ENCODE results near the gene DNMT3A. TPM values are rescaled to one million over a fixed set of nuclear protein-coding genes. Genes with fewer than 3 reads are reported as not detected.
"Not testable (repeated sequence)": the region's sequence is repeated elsewhere in the genome, so short reads cannot be mapped to it uniquely, and the experiment has no call there.

The DNMT3A gene
- total RNA-seq, 4 donors from 2014 or later = 14.7 to 40.2 (median 18.3) TPM

DNA sequence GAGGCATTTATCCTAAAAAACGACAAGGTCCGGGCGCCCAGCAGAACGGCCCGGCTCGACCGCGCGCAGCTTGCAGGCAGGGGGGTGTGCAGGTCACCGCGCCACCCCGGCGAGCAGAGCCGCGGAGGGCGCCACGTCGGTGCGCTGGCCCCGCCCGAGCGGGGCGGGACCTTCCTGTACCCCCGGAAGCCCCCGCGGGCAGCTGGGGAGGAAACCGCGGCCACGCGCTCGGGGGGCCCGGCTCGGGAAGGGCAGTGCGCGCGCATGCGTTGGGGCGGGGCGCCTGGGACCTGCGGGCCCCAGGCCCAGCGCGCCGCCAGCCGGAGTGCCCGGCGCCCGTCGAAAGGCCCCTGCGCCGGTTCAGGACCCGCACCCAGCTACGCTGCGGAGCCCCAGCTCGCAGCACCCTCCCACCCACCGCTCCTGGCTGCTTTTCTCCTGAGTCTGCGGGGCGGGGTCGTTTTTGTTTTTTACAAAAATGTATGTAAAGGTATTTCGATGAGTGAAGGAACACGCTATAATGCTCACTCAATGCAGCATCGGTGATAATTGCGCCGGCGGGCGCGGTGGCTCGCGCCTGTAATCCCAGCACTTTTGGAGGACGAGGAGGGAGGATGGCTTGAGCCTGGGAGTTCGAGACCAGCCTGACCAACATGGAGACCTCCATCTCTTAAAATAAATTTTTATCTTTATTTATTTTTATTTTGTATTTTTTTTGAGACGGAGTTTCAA, 125.6 kb downstream of the DNMT3A start:
- H3K4me3 ChIP-seq = peak overlapping the region; percentile 54 to 66
- peak; percentile 82 for ATAC-seq

DNA sequence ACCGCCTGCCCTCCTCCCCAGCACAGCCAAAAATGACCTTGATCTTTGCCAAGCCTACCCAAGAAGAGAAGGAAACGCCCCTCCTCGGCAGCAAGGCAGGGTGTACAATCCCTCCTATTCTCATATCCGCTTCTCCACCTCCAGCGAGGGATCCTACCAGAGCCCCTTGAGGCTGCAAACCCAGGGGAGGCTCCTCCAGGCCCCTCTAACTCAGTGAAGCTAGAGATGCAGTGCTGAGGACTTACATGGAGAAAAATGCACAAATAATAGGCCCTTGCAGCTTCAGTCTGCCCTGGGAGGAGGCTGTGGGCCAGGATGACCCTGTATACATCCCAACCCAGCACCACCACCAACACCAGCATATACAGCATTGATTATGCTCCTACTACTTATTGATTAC, 126.5 kb downstream of the DNMT3A start:
- H3K9me3 ChIP-seq = no peaks in the 10 kb centered on the region
- TF ChIP-seq EP300 (IDR thresholded peaks at IDR 0.05) (no peak), POLR2AphosphoS5 (IDR thresholded peaks at IDR 0.05) (no peak), POLR2A (IDR thresholded peaks at IDR 0.05) (no peak)
- TF ChIP-seq, protein P1, sequence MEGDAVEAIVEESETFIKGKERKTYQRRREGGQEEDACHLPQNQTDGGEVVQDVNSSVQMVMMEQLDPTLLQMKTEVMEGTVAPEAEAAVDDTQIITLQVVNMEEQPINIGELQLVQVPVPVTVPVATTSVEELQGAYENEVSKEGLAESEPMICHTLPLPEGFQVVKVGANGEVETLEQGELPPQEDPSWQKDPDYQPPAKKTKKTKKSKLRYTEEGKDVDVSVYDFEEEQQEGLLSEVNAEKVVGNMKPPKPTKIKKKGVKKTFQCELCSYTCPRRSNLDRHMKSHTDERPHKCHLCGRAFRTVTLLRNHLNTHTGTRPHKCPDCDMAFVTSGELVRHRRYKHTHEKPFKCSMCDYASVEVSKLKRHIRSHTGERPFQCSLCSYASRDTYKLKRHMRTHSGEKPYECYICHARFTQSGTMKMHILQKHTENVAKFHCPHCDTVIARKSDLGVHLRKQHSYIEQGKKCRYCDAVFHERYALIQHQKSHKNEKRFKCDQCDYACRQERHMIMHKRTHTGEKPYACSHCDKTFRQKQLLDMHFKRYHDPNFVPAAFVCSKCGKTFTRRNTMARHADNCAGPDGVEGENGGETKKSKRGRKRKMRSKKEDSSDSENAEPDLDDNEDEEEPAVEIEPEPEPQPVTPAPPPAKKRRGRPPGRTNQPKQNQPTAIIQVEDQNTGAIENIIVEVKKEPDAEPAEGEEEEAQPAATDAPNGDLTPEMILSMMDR (IDR thresholded peaks at IDR 0.05) = no peak
- H3K27me3 ChIP-seq = no peaks in the 10 kb centered on the region
- peak overlapping the region in 3 of 4 donors; percentile 74 to 84 (median 81) for H3K27ac ChIP-seq
- no peak overlapping the region for H3K4me3 ChIP-seq
- peaks cover 0 to 6% (median 0%) of the 10 kb centered on the region in 3 donors for H3K4me1 ChIP-seq
- H3K36me3 ChIP-seq = no peaks in the 10 kb centered on the region
- WGBS, 2 donors (ENCODE audit: low coverage in 1 of 2) = 90% methylated on average over 2 of the region's 5 CpGs; no CpG with 5 or more reads in 1 of the 2 donors
- ATAC-seq = no peak

More for the DNA sequence above, 125.6 kb downstream of the DNMT3A start:
- Histone ChIP-seq H3K27me3 (no peaks in the 10 kb centered on the region), H3K9me3 (no peaks in the 10 kb centered on the region), H3K36me3 (no peaks in the 10 kb centered on the region), H3K4me1 (peaks cover 0 to 6% (median 0%) of the 10 kb centered on the region in 3 donors), H3K27ac (peak overlapping the region in 3 of 4 donors; percentile 74 to 84 (median 81))
- 0 to 4% methylated on average over 1 to 7 of the region's 71 CpGs for WGBS, 2 donors (ENCODE audit: low coverage in 1 of 2)
- no peak for TF ChIP-seq EP300 (IDR thresholded peaks at IDR 0.05)
- TF ChIP-seq POLR2A (IDR thresholded peaks at IDR 0.05) = peak in 1 of 2 donors; percentile 33

DNA sequence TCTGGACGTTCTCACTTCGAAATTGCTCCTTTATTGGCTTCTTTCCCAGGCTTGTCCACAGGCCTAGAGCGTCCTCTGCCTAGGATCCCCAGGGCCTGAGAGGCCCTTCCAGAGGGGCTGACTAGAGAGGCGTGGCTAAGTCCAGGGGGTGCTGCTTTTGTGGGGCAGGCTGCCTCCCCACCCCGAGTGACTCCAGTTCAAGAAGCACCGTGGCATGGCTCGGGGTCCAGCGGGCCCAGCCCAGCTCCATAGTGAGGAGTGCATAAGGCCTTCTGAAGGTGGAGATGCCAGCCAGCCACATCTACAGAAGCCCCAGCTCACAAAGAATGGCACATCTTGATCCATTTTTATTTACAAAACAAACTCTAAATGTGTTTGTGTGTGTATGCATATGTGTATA, 128.5 kb downstream of the DNMT3A start:
- no peak for TF ChIP-seq EP300 (IDR thresholded peaks at IDR 0.05)
- TF ChIP-seq POLR2AphosphoS5 (IDR thresholded peaks at IDR 0.05) = no peak
- no peak for TF ChIP-seq POLR2A (IDR thresholded peaks at IDR 0.05)
- TF ChIP-seq, protein P1 (IDR thresholded peaks at IDR 0.05) = no peak
- H3K9me3 ChIP-seq = no peaks in the 10 kb centered on the region
- H3K27ac ChIP-seq = no peak overlapping the region
- peaks cover 0 to 6% (median 0%) of the 10 kb centered on the region in 3 donors for H3K4me1 ChIP-seq
- 0 to 10% methylated on average over 2 of the region's 8 CpGs for WGBS, 2 donors (ENCODE audit: low coverage in 1 of 2)
- H3K36me3 ChIP-seq = no peaks in the 10 kb centered on the region
- no peak overlapping the region for H3K4me3 ChIP-seq
- ATAC-seq = no peak
- H3K27me3 ChIP-seq = no peaks in the 10 kb centered on the region

DNA sequence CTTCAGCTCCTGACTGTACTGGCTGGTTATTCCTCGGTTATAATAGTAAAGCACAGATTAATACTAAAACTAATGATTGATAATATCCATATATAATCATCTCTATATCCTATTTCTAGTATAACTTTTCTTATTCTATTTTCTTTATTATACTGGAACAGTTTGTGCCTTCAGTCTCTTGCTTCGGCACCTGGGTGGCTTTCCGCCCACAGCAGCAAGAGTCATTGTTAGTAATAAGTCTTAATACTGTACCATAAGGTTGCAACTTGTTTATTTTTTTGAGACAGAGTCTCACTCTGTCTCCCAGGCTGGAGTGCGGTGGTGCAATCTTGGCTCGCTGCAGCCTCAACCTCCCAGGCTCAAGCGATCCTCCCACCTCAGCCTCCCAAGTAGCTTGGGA, 130.8 kb downstream of the DNMT3A start:
- not testable (repeated sequence) for H3K4me3 ChIP-seq, ATAC-seq, H3K27ac ChIP-seq, H3K27me3 ChIP-seq, H3K4me1 ChIP-seq, H3K36me3 ChIP-seq, H3K9me3 ChIP-seq
- WGBS, 2 donors (ENCODE audit: low coverage in 1 of 2) = 93 to 100% methylated on average over 4 to 6 of the region's 6 CpGs

DNA sequence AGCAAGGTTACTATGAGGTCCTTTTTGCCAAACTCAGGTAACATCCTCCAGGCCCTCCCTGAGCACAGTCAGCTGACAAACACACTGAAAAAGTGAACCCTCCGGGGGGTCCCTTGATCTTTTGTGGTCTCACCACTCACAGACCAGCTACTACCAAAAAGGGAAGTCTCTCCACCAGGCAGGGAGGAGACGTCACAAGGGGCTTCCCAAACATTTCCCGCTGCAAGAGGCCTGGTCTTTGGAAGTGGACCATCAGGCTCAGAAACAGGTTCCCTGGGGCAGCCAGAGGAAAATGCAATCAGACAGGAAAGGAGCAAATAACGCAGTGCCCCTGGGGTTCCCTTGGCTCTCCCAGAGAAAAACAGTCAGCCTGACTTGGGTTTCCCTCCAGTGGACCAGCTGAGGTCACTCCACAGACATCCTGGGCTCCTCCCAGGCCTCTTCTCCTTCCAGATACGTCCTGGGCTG, 134.6 kb downstream of the DNMT3A start:
- no peak overlapping the region for H3K27ac ChIP-seq
- no peaks in the 10 kb centered on the region for H3K9me3 ChIP-seq
- H3K36me3 ChIP-seq = no peaks in the 10 kb centered on the region
- WGBS, 2 donors (ENCODE audit: low coverage in 1 of 2) = 71% methylated on average over 1 of the region's 5 CpGs; no CpG with 5 or more reads in 1 of the 2 donors
- H3K4me1 ChIP-seq = no peaks in the 10 kb centered on the region
- no peak for ATAC-seq
- TF ChIP-seq POLR2A (IDR thresholded peaks at IDR 0.05) (no peak), EP300 (IDR thresholded peaks at IDR 0.05) (no peak), POLR2AphosphoS5 (IDR thresholded peaks at IDR 0.05) (no peak)
- TF ChIP-seq, protein P1 (IDR thresholded peaks at IDR 0.05) = no peak
- H3K4me3 ChIP-seq = no peak overlapping the region
- peaks cover 9% of the 10 kb centered on the region for H3K27me3 ChIP-seq
